HepG2 (cell line): ENCODE measurements around the gene RCAN2.

Source experiments
- CTCF ChIP-seq: sonication (generic); formaldehyde crosslinking; IDR thresholded peaks from 2 replicates; pipeline ENCODE4 v1.5.0; 2020; ENCODE audit warnings: mild to moderate bottlenecking, missing genetic modification reagents, moderate library complexity
- FOXP1 ChIP-seq, 2 experiments: fragments of 450-650 bp in 1 of 2; IDR thresholded peaks; 2 replicates each; pipeline ENCODE4 v1.6.1; 2017 to 2018; ENCODE audit warnings: antibody characterized with exemption in 1 of 2
- HDAC2 ChIP-seq: sonication (generic); formaldehyde crosslinking; IDR thresholded peaks from 2 replicates; pipeline ENCODE4 v1.4.0; 2020; ENCODE audit warnings: missing genetic modification reagents
- HNRNPL ChIP-seq: fragments of 200-400 bp; formaldehyde crosslinking; IDR thresholded peaks from 2 replicates; pipeline ENCODE4 v1.6.1; 2017; ENCODE audit warnings: mild to moderate bottlenecking, low read depth, low read length
- MTA3 ChIP-seq: sonication (generic); formaldehyde crosslinking; IDR thresholded peaks from 2 replicates; pipeline ENCODE4 v1.4.0; 2020; ENCODE audit warnings: missing genetic modification reagents
- NCOA2 ChIP-seq: sonication (generic); formaldehyde crosslinking; IDR thresholded peaks from 2 replicates; pipeline ENCODE4 v1.8.0; 2022; ENCODE audit warnings: inconsistent platforms
- ZNF274 ChIP-seq: sonication (generic); formaldehyde crosslinking; IDR thresholded peaks from 2 replicates; pipeline ENCODE4 v1.5.1; 2020; ENCODE audit warnings: mild to moderate bottlenecking, missing genetic modification reagents
- ZNF75D ChIP-seq: sonication (generic); formaldehyde crosslinking; IDR thresholded peaks from 2 replicates; pipeline ENCODE4 v1.8.1; 2023; ENCODE audit warnings: missing genetic modification reagents, mild to moderate bottlenecking, borderline replicate concordance

GRCh38 chr6:46393940-46394337, 97.3 kb downstream of the RCAN2 start:
- TF ChIP-seq HNRNPL: no peak
- no peak for TF ChIP-seq ZNF75D
- TF ChIP-seq HDAC2 (CRISPR knock-in tag): no peak
- TF ChIP-seq CTCF (CRISPR knock-in tag): no peak
- TF ChIP-seq NCOA2 (CRISPR knock-in tag): no peak
- TF ChIP-seq MTA3 (CRISPR knock-in tag): no peak
- no peak for TF ChIP-seq ZNF274 (CRISPR knock-in tag)
- no peak for TF ChIP-seq FOXP1 (IDR thresholded peaks at IDR 0.05)
- no peak for TF ChIP-seq FOXP1 (CRISPR knock-in tag; IDR thresholded peaks at IDR 0.05)
